GM12878 (cell line): ENCODE measurements around the gene NSUN2. TPM values are rescaled to one million over a fixed set of nuclear protein-coding genes. Genes with fewer than 3 reads are reported as not detected.
"Not testable (repeated sequence)": the region's sequence is repeated elsewhere in the genome, so short reads cannot be mapped to it uniquely, and the experiment has no call there.

ENCODE experiments used
- ATAC-seq: fragments of 200-7000 bp; cut with Tn5 transposase; 3 replicates; pipeline ENCODE4 v1.9.1; 2020; ENCODE audit warnings: mild to moderate bottlenecking, moderate library complexity
- BruUV-seq: library from RNA; stranded (reverse); fragments of 400-500 nt; replicated peaks from 2 replicates; lab custom pipeline; 2021; lab: Mats Ljungman, UMichigan
- CTCF ChIA-PET: fragments of 300-600 bp; sonication (Branson Sonifier 250); formaldehyde crosslinking; extraction: SDS; loops from one replicate; lab custom pipeline; 2021; ENCODE audit warnings: inconsistent platforms; lab: Yijun Ruan, JAX
- POLR2A ChIA-PET: fragments of 350-600 bp; formaldehyde crosslinking; extraction: SDS; loops from one replicate; lab custom pipeline; 2021; ENCODE audit warnings: inconsistent platforms; lab: Charles Lee
- RAD21 ChIA-PET: fragments of 300-600 bp; sonication (Branson Sonifier 250); formaldehyde crosslinking; loops from one replicate; lab custom pipeline; 2023; ENCODE audit warnings: antibody characterized with exemption; ENCODE audit not compliant: unreplicated experiment; lab: Charles Lee
- SMC1A ChIA-PET: fragments of 300-600 bp; sonication (Branson Sonifier 250); formaldehyde crosslinking; loops from one replicate; lab custom pipeline; 2023; ENCODE audit not compliant: unreplicated experiment, uncharacterized antibody; lab: Charles Lee
- DNase-seq: peaks from one replicate; pipeline ENCODE4 v3.0.0-alpha.2; 2011; ENCODE audit warnings: low read depth, low spot score
- FAIRE-seq: peaks from 3 replicates; lab custom pipeline; 2011; peaks lifted over from hg19 to GRCh38; lab: Jason Lieb, UNC
- H2AFZ ChIP-seq: 2 replicates; pipeline ENCODE4 v1.6.0; 2011; ENCODE audit warnings: low read depth, low read length, control low read depth; ENCODE audit not compliant: control insufficient read depth
- H3K27ac ChIP-seq: 2 replicates; pipeline ENCODE4 v1.5.1; 2011; ENCODE audit warnings: control low read depth; ENCODE audit not compliant: control insufficient read depth, insufficient read depth
- H3K27me3 ChIP-seq, 2 experiments: replicated peaks in 1 of 2; 2 replicates each; pipeline versions ENCODE4 v1.6.0 to v1.6.1; 2011; ENCODE audit warnings: low read length in 1 of 2; ENCODE audit not compliant: control insufficient read depth in 2 of 2, insufficient read depth in 2 of 2
- H3K36me3 ChIP-seq, 2 experiments: 2 replicates each; pipeline ENCODE4 v1.5.1; 2011; ENCODE audit warnings: low read length in 1 of 2; ENCODE audit not compliant: control insufficient read depth in 2 of 2, insufficient read depth in 2 of 2
- H3K4me1 ChIP-seq: 2 replicates; pipeline ENCODE4 v1.6.1; 2011; ENCODE audit warnings: mild to moderate bottlenecking, low read length, moderate library complexity, mixed read lengths; ENCODE audit not compliant: control insufficient read depth, insufficient read depth
- H3K4me2 ChIP-seq: 2 replicates; pipeline ENCODE4 v1.6.0; 2011; ENCODE audit warnings: control low read depth; ENCODE audit not compliant: control insufficient read depth, insufficient read depth
- H3K4me3 ChIP-seq: fragments of 200-600 bp; sonication (generic); 2 replicates; pipeline ENCODE4 v1.5.1; 2016
- H3K79me2 ChIP-seq: 2 replicates; pipeline ENCODE4 v1.6.0; 2011; ENCODE audit warnings: low read length; ENCODE audit not compliant: control insufficient read depth, insufficient read depth
- H3K9ac ChIP-seq: 2 replicates; pipeline ENCODE4 v1.8.0; 2011; ENCODE audit warnings: low read length, control low read depth, mixed read lengths; ENCODE audit not compliant: control insufficient read depth, insufficient read depth
- H3K9me3 ChIP-seq: replicated peaks from 3 replicates; pipeline ENCODE4 v1.5.1; 2011; ENCODE audit warnings: mild to moderate bottlenecking, low read length; ENCODE audit not compliant: control insufficient read depth, insufficient read depth
- H4K20me1 ChIP-seq: 2 replicates; pipeline ENCODE4 v1.6.0; 2011; ENCODE audit not compliant: control insufficient read depth, insufficient read depth
- BCLAF1 ChIP-seq: fragments of 450-650 bp; IDR thresholded peaks from 2 replicates; pipeline ENCODE4 v1.6.1; 2017; ENCODE audit warnings: antibody characterized with exemption, mild to moderate bottlenecking, moderate library complexity
- CHD2 ChIP-seq: IDR thresholded peaks from 2 replicates; pipeline ENCODE4 v1.6.1; 2011; ENCODE audit warnings: low read depth, low read length, improper control_type of control experiment, borderline replicate concordance
- CREM ChIP-seq: IDR thresholded peaks from 2 replicates; pipeline ENCODE4 v1.6.1; 2014; ENCODE audit warnings: antibody characterized with exemption, low read depth
- CUX1 ChIP-seq: IDR thresholded peaks from 2 replicates; pipeline ENCODE4 v1.6.1; 2012; ENCODE audit warnings: improper control_type of control experiment, low read depth, low read length; ENCODE audit not compliant: insufficient replicate concordance
- RB1 ChIP-seq: fragments of 450-650 bp; formaldehyde crosslinking; IDR thresholded peaks from 2 replicates; pipeline ENCODE4 v1.6.1; 2017; ENCODE audit warnings: mild to moderate bottlenecking, borderline replicate concordance
- SMARCA5 ChIP-seq: fragments of 450-650 bp; IDR thresholded peaks from 2 replicates; pipeline ENCODE4 v1.6.1; 2017; ENCODE audit warnings: mild to moderate bottlenecking
- STAT3 ChIP-seq: IDR thresholded peaks from 2 replicates; pipeline ENCODE4 v1.6.1; 2011; ENCODE audit warnings: low read depth, low read length, improper control_type of control experiment
- ZNF217 ChIP-seq: fragments of 450-650 bp; IDR thresholded peaks from 2 replicates; pipeline ENCODE4 v1.6.1; 2017; ENCODE audit warnings: antibody characterized with exemption, mild to moderate bottlenecking
- WGBS: methylation state at CpG from one replicate; pipeline ENCODE4 v1.1.6; 2016; ENCODE audit warnings: low lambda C conversion rate; ENCODE audit not compliant: insufficient replicate concordance, insufficient coverage; ENCODE audit errors: missing lambda C conversion rate; 5-methylcytosine and 5-hydroxymethylcytosine counted together
- in situ Hi-C: fragments of 300-500 bp; cut with MboI; formaldehyde crosslinking; loops from 9 replicates; pipeline ENCODE4 v1.14.3; 2018; ENCODE audit warnings: mixed read lengths
- intact Hi-C: fragments of 100-400 bp; cut with micrococcal nuclease; formaldehyde crosslinking; loops from one replicate; pipeline ENCODE4 v1.14.2; 2022; ENCODE audit not compliant: unreplicated experiment
- polyA plus RNA-seq, 11 experiments: library from polyadenylated mRNA; depleted of rRNA in 4 of 11; unstranded in 6 of 11; stranded (reverse) in 5 of 11; fragments of >200 nt; fragmentation: Nextera tagmentation in 4 of 11; fragmentation: Illumina TruSeq in 1 of 11; extraction: Ambion mirVana in 4 of 11; extraction: Trizol in 1 of 11; gene quantifications; 1 replicate in 1 of 11; 2 replicates in 10 of 11; pipeline versions ENCODE4 v1.2.1 to v1.2.3, GENCODE V29; 2011 to 2016; ENCODE audit warnings: inconsistent platforms in 2 of 11, missing spikeins in 2 of 11, low read depth in 1 of 11
- total RNA-seq, 4 experiments: library from RNA; depleted of rRNA in 3 of 4; stranded (reverse); fragments of >200 nt in 3 of 4; fragmentation: Illumina TruSeq in 1 of 4; extraction: Trizol in 1 of 4; gene quantifications; 2 replicates each; pipeline versions ENCODE4 v1.2.1 to v1.2.3, GENCODE V29; 2013 to 2021

NSUN2 gene
- total and polyA plus RNA-seq, 10 of the 15 experiments (the other 5 are each of a cell fraction or from before 2014, with no cell fraction given) = 8.0 to 112 (median 91.1) TPM

GRCh38 chr5:6649186-6649585 lies 16.3 kb upstream of the NSUN2 start (continued):
- TF ChIP-seq BCLAF1 (no peak), SMARCA5 (no peak), CUX1 (no peak), CREM (no peak), RB1 (no peak), STAT3 (no peak), CHD2 (no peak), ZNF217 (no peak)

- intact Hi-C loops, H3K79me2 ChIP-seq, CTCF ChIA-PET, BruUV-seq, H3K27me3 ChIP-seq, in situ Hi-C loops, FAIRE-seq, H3K9ac ChIP-seq, H4K20me1 ChIP-seq, POLR2A ChIA-PET, H3K4me2 ChIP-seq, H3K27ac ChIP-seq, H2AFZ ChIP-seq, DNase-seq, H3K9me3 ChIP-seq, RAD21 ChIA-PET, H3K4me3 ChIP-seq, ATAC-seq, H3K4me1 ChIP-seq, H3K36me3 ChIP-seq: not testable (repeated sequence)
- SMC1A ChIA-PET = interaction anchor here (1.0 kb wide), 1 partner anchor 10 kb away, joined by 3 read pairs; no protein-coding TSS in a partner anchor
- WGBS = 95% methylated on average over 11 of the region's 11 CpGs
Measured at GRCh38 chr5:6645571-6646362, 12.9 kb upstream of the NSUN2 start.
